A673 (cell line): ENCODE measurements around the gene HSPB8.

ENCODE experiments used
- EZH2 ChIP-seq: fragments of 200-600 bp; sonication (generic); IDR thresholded peaks from 2 replicates; pipeline ENCODE4 v1.6.1; 2017; ENCODE audit warnings: borderline replicate concordance, low read depth, mild to moderate bottlenecking, mixed read lengths, antibody characterized with exemption, low read length; ENCODE audit not compliant: poor library complexity, severe bottlenecking
- TF ChIP-seq, protein P1 (sequence below): fragments of 300-800, 200-600 bp; sonication (generic); conservative IDR thresholded peaks from 2 replicates; pipeline ENCODE4 v1.5.1; 2017; ENCODE audit warnings: low read depth, mild to moderate bottlenecking, antibody characterized with exemption, low read length, moderate library complexity, mixed read lengths

DNA sequence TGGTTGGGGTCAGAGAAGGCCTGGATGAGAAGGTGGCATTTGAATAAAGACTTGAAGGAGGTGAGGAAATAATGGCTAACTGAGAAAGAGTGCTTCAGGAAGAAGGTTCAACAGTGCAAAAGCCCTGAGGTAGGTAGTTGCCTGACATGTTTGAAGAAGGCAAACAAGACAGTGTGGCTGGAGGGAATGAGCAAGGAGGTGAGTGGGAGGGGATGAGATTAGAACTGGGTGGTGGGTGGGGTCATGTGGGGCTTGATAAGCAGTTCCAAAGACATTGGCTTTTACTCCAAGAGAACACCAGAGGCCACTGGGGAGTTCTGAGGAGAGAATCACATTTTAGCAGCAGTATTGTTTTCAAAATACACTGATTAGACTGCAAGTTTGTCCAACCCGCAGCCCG is 50.5 kb downstream of the HSPB8 start:
- TF ChIP-seq, protein P1, sequence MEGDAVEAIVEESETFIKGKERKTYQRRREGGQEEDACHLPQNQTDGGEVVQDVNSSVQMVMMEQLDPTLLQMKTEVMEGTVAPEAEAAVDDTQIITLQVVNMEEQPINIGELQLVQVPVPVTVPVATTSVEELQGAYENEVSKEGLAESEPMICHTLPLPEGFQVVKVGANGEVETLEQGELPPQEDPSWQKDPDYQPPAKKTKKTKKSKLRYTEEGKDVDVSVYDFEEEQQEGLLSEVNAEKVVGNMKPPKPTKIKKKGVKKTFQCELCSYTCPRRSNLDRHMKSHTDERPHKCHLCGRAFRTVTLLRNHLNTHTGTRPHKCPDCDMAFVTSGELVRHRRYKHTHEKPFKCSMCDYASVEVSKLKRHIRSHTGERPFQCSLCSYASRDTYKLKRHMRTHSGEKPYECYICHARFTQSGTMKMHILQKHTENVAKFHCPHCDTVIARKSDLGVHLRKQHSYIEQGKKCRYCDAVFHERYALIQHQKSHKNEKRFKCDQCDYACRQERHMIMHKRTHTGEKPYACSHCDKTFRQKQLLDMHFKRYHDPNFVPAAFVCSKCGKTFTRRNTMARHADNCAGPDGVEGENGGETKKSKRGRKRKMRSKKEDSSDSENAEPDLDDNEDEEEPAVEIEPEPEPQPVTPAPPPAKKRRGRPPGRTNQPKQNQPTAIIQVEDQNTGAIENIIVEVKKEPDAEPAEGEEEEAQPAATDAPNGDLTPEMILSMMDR: no peak
- no peak for TF ChIP-seq EZH2
